ENCODE results near the gene BRIX1.

GRCh38 chr5:34919077-34919476 is 3.6 kb downstream of the BRIX1 start:
- TF ChIP-seq EZH2 (IDR thresholded peaks at IDR 0.05; ENCODE audit: insufficient read depth, poor library complexity, severe bottlenecking) (no peak), EZH2phosphoT487 (IDR thresholded peaks at IDR 0.05; ENCODE audit: insufficient read depth, low read depth) (no peak)
